HEK293T (cell line): ENCODE results near the gene ROS1.

Experiments
- CTCF ChIA-PET: fragments of 350-600 bp; formaldehyde crosslinking; extraction: SDS; loops from one replicate; lab custom pipeline; 2021; ENCODE audit warnings: antibody characterized with exemption, inconsistent platforms; lab: Yijun Ruan, JAX
- POLR2A ChIA-PET: fragments of 350-600 bp; formaldehyde crosslinking; extraction: SDS; loops from one replicate; lab custom pipeline; 2020; ENCODE audit warnings: antibody characterized with exemption, inconsistent platforms; lab: Yijun Ruan, JAX
- DNase-seq: peaks from one replicate; pipeline ENCODE4 v3.0.0; 2012; ENCODE audit warnings: mixed read lengths; ENCODE audit errors: extremely low spot score
- ARNT ChIP-seq: fragments of 450-650 bp; IDR thresholded peaks from 2 replicates; pipeline ENCODE4 v1.6.1; 2017; ENCODE audit warnings: mild to moderate bottlenecking
- BHLHE40 ChIP-seq: fragments of 450-650 bp; IDR thresholded peaks from 2 replicates; pipeline ENCODE4 v1.6.1; 2016; ENCODE audit warnings: mild to moderate bottlenecking, moderate library complexity, borderline replicate concordance
- CTBP1 ChIP-seq: fragments of 450-650 bp; IDR thresholded peaks from 2 replicates; pipeline ENCODE4 v1.6.1; 2016; ENCODE audit warnings: borderline replicate concordance
- ELF4 ChIP-seq: fragments of 450-650 bp; IDR thresholded peaks from 2 replicates; pipeline ENCODE4 v1.6.1; 2017; ENCODE audit warnings: antibody characterized with exemption
- FOXA1 ChIP-seq: fragments of 450-650 bp; IDR thresholded peaks from 2 replicates; pipeline ENCODE4 v1.6.1; 2016; ENCODE audit warnings: mild to moderate bottlenecking
- FOXK2 ChIP-seq: fragments of 450-650 bp; IDR thresholded peaks from 2 replicates; pipeline ENCODE4 v1.6.1; 2016; ENCODE audit warnings: mild to moderate bottlenecking
- FOXM1 ChIP-seq: fragments of 450-650 bp; IDR thresholded peaks from 2 replicates; pipeline ENCODE4 v1.6.1; 2017; ENCODE audit warnings: mild to moderate bottlenecking, borderline replicate concordance
- HDGF ChIP-seq: fragments of 450-650 bp; IDR thresholded peaks from 2 replicates; pipeline ENCODE4 v1.6.1; 2017; ENCODE audit warnings: antibody characterized with exemption, borderline replicate concordance
- L3MBTL2 ChIP-seq: fragments of 450-650 bp; conservative IDR thresholded peaks from 2 replicates; pipeline ENCODE4 v1.6.1; 2016; ENCODE audit warnings: mild to moderate bottlenecking
- LEF1 ChIP-seq: fragments of 450-650 bp; IDR thresholded peaks from 2 replicates; pipeline ENCODE4 v1.6.1; 2017; ENCODE audit warnings: mild to moderate bottlenecking, borderline replicate concordance
- NFRKB ChIP-seq: fragments of 450-650 bp; IDR thresholded peaks from 2 replicates; pipeline ENCODE4 v1.6.1; 2016; ENCODE audit warnings: mild to moderate bottlenecking, moderate library complexity
- PKNOX1 ChIP-seq: fragments of 450-650 bp; IDR thresholded peaks from 2 replicates; pipeline ENCODE4 v1.6.1; 2016
- SP1 ChIP-seq: fragments of 450-650 bp; IDR thresholded peaks from 2 replicates; pipeline ENCODE4 v1.6.1; 2017
- SUZ12 ChIP-seq: fragments of 450-650 bp; IDR thresholded peaks from 2 replicates; pipeline ENCODE4 v1.6.1; 2016; ENCODE audit warnings: mild to moderate bottlenecking
- TARDBP ChIP-seq: fragments of 450-650 bp; IDR thresholded peaks from 2 replicates; pipeline ENCODE4 v1.6.1; 2016
- ZNF384 ChIP-seq: fragments of 450-650 bp; IDR thresholded peaks from 2 replicates; pipeline ENCODE4 v1.6.1; 2016

Gene ROS1

DNA sequence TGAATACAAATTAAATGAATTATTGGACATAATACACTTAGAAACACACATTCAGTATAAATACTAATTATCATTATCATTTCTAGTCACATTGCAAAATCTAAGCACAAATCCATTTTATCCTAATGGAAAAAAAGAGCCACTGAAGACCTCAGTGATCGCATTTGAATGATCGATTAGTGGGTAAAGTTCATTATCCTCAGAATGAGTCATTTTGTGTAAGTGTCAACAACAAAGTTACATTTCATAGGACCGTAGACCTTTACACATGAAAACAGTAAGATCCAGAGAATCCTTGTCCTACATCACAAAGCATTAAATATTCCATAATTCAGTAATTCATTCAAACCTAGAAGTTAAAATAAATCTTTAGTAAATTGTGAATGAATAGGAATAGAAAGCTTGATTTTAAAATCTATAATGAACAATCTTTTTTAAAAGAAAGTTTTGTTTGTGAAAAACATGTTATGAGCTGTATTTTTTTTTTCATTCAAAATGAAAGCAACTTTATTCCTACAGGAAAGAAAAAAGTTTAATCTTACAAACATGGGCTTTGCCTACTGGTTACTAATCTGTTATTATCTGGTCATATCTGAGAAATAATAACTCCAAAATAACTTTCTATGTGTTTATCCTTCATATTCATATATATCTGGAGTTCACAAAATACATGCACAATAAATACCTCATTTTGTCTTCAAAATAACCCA, 33.7 kb downstream of the ROS1 start:
- ChIA-PET POLR2A (no interaction called here), CTCF (interaction anchor here (0.6 to 1.3 kb wide), 2 partner anchors 8 to 143 kb away, joined by 3 read pairs; no protein-coding TSS in a partner anchor)
- TF ChIP-seq SP1 (no peak), PKNOX1 (no peak)
- DNase-seq = no peak

DNA sequence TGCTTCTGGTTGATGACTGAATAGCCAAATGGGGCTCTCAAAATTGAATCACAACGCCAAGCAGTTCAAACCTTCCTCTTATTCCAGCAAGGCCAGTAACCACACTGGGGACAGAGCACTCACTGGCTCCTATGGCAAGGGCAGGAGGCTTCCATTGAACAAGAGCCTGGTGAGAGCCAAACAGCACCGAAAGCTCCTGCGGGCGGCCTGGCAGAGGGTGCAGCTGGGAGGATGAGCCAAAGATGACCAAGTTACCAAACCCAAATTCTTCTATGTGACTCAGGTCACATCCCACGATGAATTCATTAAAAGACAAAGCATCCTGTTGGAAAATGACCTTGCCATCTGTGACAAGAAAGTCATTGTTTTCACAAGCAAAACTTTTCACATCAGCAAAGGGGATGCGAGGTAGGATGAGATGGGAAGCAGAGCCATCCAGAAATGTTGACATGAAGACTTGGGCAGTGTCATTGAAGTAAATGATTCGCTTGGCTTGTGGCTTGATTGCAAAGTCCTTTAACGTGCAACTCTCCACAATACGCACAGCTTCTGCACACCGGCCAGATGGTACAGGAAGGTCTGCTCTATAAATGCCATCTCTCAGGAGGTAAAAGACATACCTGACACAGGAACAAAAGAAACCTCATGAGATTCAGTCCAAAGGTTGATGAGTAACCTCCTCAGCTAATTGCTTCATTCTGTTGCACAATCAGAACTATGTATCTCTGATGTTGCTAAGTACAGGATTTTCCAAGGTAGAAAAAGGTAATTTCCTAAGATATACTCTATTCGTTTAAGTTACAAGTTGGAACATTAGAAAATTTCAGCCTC, 36.3 kb downstream of the ROS1 start:
- DNase-seq = no peak
- TF ChIP-seq SP1 = no peak
- TF ChIP-seq FOXA1 = no peak
- TF ChIP-seq L3MBTL2 = no peak
- TF ChIP-seq HDGF = no peak
- TF ChIP-seq BHLHE40 = no peak
- no peak for TF ChIP-seq PKNOX1
- no peak for TF ChIP-seq LEF1
- TF ChIP-seq ELF4 = no peak
- TF ChIP-seq FOXM1 = no peak
- no peak for TF ChIP-seq FOXK2
- no peak for TF ChIP-seq NFRKB
- TF ChIP-seq ARNT = no peak
- TF ChIP-seq ZNF384 = no peak
- TF ChIP-seq SUZ12 = no peak
- TF ChIP-seq TARDBP = no peak
- no peak for TF ChIP-seq CTBP1
- CTCF ChIA-PET = no interaction called here
- POLR2A ChIA-PET = no interaction called here

GRCh38 chr6:117387454-117387974, 38.2 kb downstream of the ROS1 start:
- CTCF ChIA-PET = no interaction called here
- POLR2A ChIA-PET = no interaction called here
- DNase-seq = no peak
- TF ChIP-seq ARNT = no peak

- ChIA-PET CTCF (no interaction called here), POLR2A (no interaction called here)
These were observed 41.1 kb downstream of the ROS1 start for GRCh38 chr6:117384659-117385058.

GRCh38 chr6:117381749-117382148, 44.0 kb downstream of the ROS1 start:
- no peak for DNase-seq
- ChIA-PET CTCF (no interaction called here), POLR2A (no interaction called here)
- TF ChIP-seq BHLHE40 = no peak
- no peak for TF ChIP-seq SP1
- TF ChIP-seq ZNF384 = no peak
- TF ChIP-seq NFRKB = no peak
- TF ChIP-seq ELF4 = no peak
- TF ChIP-seq FOXA1 = no peak
- TF ChIP-seq PKNOX1 = no peak
- no peak for TF ChIP-seq TARDBP
- no peak for TF ChIP-seq HDGF
- TF ChIP-seq FOXK2 = no peak
- TF ChIP-seq L3MBTL2 = no peak
- no peak for TF ChIP-seq SUZ12
- TF ChIP-seq CTBP1 = no peak
- no peak for TF ChIP-seq FOXM1
- TF ChIP-seq ARNT = no peak
- no peak for TF ChIP-seq LEF1

More at GRCh38 chr6:117384659-117385058, 41.1 kb downstream of the ROS1 start:
- no peak for DNase-seq
- TF ChIP-seq NFRKB = no peak
- no peak for TF ChIP-seq FOXA1
- TF ChIP-seq LEF1 = no peak
- TF ChIP-seq SUZ12 = no peak
- TF ChIP-seq ZNF384 = no peak
- no peak for TF ChIP-seq ARNT
- TF ChIP-seq FOXM1 = no peak

DNA sequence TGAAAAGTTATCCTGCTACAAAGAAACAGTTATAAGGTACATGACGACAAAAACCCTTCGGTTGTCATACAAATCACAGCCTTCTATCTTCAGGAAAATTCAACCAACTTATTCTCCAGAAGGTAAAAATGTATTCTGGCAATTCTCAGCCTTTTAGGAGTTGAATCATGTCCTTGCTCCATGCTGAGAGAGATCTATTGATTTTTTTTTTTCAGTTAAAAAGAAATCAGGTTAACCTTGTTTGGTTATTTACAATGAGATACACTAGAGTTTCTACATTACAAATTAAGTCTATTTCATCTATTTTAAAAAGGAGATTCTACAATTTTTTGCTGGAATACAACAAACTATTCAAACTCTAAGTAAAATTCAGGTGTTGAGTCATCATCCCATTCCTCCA, 45.4 kb downstream of the ROS1 start:
- TF ChIP-seq SP1 (no peak), L3MBTL2 (no peak), BHLHE40 (no peak), NFRKB (no peak), HDGF (no peak)
- ChIA-PET CTCF (interaction anchor here (0.6 kb wide), 1 partner anchor 967 kb away, joined by 7 read pairs; no protein-coding TSS in a partner anchor), POLR2A (no interaction called here)
- DNase-seq = no peak

DNA sequence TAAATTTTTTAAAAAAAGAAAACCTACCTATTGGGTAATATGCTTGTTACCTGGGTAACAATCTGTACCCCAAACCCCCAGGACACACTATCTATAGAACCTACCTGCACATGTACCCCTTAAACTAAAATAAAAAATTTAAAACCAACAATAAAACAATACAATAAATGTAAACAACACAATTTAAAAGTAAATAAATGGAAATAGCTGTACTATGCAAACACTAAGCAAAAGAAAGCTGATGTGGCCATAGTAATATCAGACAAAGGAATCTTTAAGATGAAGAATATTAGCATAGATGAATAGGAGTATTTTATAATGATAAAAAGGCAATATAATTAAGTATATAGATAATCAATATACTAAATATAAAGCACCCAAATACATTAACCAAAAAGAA, 50.3 kb downstream of the ROS1 start:
- no peak for DNase-seq
- no peak for TF ChIP-seq L3MBTL2
- TF ChIP-seq HDGF = no peak
- TF ChIP-seq ARNT = no peak
- TF ChIP-seq NFRKB = no peak
- TF ChIP-seq BHLHE40 = no peak
- no peak for TF ChIP-seq ELF4
- no peak for TF ChIP-seq CTBP1
- TF ChIP-seq PKNOX1 = no peak
- no peak for TF ChIP-seq LEF1
- TF ChIP-seq FOXM1 = no peak
- ChIA-PET POLR2A (no interaction called here), CTCF (no interaction called here)
